Fibroblast of villous mesenchyme (primary cell): ENCODE data around the gene DCBLD1. TPM values are rescaled to one million over a fixed set of nuclear protein-coding genes. Genes with fewer than 3 reads are reported as not detected.

ENCODE experiments used
- DNase-seq: peaks from one replicate; pipeline ENCODE4 v3.0.0-alpha.2; 2010; ENCODE audit warnings: low read depth
- H3K4me3 ChIP-seq: 2 replicates; pipeline ENCODE4 v1.5.1; 2011; ENCODE audit warnings: low read depth, mild to moderate bottlenecking, low read length
- total RNA-seq: library from RNA; depleted of rRNA; stranded (reverse); fragments of >200 nt; gene quantifications from 2 replicates; pipeline ENCODE4 v1.2.3, GENCODE V29; 2012
- TF ChIP-seq, protein P1 (sequence below): IDR thresholded peaks from 2 replicates; pipeline ENCODE4 v1.5.1; 2012; ENCODE audit warnings: low read depth, mild to moderate bottlenecking, low read length; ENCODE audit not compliant: insufficient read depth

DCBLD1 gene
- total RNA-seq, 1 donor, result 69.1 TPM

DNA sequence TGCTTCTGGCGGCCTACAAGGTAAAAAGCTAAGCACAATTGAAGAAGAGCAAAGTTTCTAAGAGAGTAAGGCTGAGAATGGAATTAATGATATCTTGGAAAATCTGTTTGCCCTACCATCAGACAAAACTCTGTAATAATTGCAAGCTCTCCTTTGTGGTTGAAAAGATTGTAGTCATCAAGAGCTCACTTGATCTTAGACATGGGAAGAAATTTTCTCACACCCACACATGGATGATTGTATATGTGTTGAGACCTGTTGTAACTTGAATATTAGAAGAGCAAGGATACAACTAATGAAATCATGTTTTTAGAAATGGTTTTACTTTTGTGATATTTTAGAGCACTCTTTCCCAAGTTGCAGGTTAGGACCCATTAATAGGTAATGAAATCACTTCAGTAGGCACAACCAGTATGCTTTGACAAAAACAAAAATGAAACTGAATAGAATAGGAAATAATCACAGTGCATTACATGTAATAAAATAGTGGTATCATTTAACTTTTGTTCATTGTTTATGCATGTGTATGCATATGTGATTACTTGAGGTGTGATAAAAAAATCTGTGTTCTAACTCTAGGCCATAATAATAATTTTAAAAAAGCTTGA is 14.0 kb downstream of the DCBLD1 start:
- TF ChIP-seq, protein P1, sequence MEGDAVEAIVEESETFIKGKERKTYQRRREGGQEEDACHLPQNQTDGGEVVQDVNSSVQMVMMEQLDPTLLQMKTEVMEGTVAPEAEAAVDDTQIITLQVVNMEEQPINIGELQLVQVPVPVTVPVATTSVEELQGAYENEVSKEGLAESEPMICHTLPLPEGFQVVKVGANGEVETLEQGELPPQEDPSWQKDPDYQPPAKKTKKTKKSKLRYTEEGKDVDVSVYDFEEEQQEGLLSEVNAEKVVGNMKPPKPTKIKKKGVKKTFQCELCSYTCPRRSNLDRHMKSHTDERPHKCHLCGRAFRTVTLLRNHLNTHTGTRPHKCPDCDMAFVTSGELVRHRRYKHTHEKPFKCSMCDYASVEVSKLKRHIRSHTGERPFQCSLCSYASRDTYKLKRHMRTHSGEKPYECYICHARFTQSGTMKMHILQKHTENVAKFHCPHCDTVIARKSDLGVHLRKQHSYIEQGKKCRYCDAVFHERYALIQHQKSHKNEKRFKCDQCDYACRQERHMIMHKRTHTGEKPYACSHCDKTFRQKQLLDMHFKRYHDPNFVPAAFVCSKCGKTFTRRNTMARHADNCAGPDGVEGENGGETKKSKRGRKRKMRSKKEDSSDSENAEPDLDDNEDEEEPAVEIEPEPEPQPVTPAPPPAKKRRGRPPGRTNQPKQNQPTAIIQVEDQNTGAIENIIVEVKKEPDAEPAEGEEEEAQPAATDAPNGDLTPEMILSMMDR, result no peak
- H3K4me3 ChIP-seq, result no peak overlapping the region
- peak; percentile 55 for DNase-seq

DNA sequence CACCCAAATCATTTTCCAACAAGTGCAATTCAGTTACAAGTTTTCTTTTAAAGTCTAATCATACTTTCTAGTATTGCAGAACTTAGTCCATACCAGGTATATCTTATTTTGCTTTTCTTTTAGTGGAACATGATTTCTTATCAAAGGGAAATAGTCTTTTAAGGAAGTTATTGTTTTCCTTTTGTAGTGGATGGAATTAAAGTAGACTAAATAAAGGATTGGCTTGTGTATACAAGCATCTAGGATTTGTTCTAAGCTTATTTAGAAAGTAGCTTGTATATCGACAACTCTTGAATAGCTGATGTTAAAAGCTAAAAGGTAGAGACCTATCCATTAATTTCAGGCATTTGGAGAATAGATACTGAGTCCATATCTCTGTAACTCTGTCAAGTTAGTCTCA is 14.8 kb downstream of the DCBLD1 start:
- no peak overlapping the region for H3K4me3 ChIP-seq
- no peak for DNase-seq
- TF ChIP-seq, protein P1, result no peak

DNA sequence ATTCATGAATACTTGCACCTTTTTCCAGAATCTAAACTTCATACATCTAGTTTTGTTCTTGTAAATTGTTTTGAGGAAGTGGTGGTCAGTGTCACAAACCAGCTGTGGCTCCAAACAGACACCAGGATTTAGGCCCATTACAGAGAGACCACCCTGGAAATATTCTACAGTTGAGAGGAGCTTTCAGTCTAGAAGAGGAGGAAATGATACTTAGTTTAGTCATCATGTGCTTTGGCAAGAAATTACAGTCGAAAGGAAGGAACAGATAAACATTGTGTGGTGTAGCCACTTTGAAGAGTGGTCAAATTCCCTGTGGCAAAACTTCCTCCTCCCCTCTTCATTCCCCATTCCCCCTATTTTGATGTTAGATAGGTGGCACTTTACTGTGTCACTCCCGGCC is 15.7 kb downstream of the DCBLD1 start:
- DNase-seq, result peak; percentile 72
- H3K4me3 ChIP-seq, result no peak overlapping the region
- TF ChIP-seq, protein P1, result no peak

DNA sequence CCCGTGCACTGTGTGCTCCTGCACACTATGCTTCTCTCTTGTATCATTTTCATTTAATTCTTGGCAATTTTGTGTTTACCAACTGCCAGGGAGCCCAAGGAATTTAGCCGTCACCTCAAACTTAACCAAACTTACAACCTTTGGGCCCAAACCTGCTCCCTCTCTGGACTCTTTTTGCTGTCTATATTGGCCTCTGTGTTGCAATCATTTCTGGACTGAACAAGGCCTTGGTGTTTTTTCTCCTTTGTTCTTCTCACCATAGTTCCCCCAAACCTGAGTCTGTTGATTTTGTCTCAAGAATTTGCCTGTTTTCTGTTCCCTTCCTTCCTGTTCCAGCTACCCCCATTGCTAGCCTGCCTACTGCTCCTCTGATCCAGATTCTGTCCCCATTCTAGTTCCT is 19.2 kb downstream of the DCBLD1 start:
- TF ChIP-seq, protein P1, result no peak

DNA sequence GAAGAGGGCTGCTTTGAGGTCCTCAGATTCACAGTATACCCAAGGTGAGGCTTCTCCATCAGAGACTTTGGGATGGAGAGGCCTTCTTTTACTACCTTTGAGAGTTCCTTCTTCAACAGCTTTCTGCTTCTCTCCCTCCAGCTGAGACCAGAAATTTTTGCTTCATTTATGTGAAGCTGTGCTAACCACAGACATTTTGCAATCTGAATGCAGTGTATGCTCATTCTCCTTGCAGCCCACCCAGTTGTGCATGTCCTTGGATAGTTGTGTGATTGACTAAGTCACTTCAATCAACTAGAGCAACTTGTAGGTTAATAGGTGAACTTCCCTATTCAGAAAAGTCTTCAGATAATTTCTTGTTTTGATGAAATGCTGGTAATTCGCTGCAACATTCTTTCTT is 20.1 kb downstream of the DCBLD1 start:
- H3K4me3 ChIP-seq, result no peak overlapping the region
- DNase-seq, result no peak
- TF ChIP-seq, protein P1, result no peak

More for the DNA sequence above, 19.2 kb downstream of the DCBLD1 start:
- no peak overlapping the region for H3K4me3 ChIP-seq
- no peak for DNase-seq

DNA sequence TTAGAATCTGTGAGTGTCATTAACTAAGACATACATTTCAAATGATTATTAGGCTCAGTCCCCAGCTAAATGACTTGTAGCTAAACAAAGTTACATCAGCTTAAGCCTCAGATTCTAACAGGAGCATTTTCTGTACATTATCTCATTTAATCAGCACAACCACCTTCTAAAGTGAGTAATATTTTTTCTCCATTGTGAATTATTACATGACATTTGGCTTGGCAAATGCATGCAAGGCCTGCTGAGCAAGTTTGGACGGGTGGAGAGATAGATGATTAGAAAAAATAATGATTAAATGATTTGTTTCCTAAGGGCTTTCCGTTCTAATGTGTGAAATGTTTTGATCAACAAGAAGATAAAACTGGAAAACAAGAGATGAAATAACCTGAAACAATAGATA is 20.7 kb downstream of the DCBLD1 start:
- no peak for DNase-seq
- TF ChIP-seq, protein P1, result no peak

More for the DNA sequence above, 20.7 kb downstream of the DCBLD1 start:
- no peak overlapping the region for H3K4me3 ChIP-seq
